Stimulated activated CD8-positive, alpha-beta memory T cell treated with anti-CD3 and anti-CD28 coated beads, Interleukin-12 subunit alpha, Interleukin-12 subunit beta, amount 100 ng/mL, for 4 hours (primary cell): ENCODE data around the gene TMEM11.
"Not testable (repeated sequence)": the region's sequence is repeated elsewhere in the genome, so short reads cannot be mapped to it uniquely, and the experiment has no call there.

ENCODE experiments used
- DNase-seq: peaks from one replicate; pipeline ENCODE4 v3.0.0-alpha.2; 2020; ENCODE audit warnings: low read depth

TMEM11 gene

GRCh38 chr17:21210411-21211076 is 3.4 kb downstream of the TMEM11 start:
- DNase-seq = no peak

DNA sequence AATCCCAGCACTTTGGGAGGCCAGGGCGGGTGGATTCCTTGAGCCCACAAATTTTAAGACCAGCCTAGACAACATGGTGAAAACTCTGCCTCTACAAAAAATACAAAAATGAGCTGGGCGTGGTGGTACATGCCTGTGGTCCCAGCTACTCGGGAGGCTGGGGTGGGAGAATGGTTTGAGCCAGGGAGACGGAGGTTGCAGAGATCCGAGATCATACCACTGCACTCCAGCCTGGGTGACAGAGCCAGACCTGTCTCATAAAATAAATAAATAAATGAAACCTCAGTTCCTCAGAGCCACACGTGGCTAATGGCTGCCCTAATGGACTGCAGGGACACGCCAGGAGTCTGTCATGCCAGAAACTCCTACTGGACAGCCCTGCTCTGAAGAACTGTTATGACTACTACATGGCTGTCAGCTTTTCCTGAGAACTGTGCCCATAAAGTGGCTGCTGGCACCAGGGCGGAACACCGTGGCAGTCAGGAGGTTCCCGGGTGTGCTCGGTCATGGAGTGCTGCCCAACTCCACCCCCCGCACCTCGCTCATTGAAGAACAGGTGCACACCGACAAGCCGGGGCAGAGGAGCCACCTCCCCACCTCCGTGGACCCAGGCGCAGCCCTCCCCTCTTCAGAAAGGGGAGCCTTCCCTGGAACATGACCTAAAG is 4.3 kb downstream of the TMEM11 start:
- no peak for DNase-seq

DNA sequence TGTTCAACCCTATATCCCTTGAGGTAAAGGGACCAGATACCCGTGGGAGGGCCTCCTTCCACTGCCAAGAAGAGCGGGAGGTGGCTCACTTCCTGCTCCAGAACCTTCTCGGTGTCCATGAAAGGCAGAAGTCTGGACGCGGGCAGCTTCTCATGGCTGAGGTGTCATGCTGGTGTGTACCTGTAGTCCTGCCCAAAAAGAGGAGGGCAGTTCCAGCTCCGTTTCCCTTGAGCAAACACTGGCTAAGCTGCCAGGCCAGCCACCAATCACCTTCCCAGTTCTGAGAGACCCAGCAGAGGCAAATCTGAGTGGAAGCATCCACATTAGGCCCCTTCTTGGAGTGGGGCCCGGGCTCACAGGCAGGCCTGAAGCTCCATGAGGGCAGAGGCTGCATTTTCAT is 5.6 kb downstream of the TMEM11 start:
- DNase-seq = no peak

DNA sequence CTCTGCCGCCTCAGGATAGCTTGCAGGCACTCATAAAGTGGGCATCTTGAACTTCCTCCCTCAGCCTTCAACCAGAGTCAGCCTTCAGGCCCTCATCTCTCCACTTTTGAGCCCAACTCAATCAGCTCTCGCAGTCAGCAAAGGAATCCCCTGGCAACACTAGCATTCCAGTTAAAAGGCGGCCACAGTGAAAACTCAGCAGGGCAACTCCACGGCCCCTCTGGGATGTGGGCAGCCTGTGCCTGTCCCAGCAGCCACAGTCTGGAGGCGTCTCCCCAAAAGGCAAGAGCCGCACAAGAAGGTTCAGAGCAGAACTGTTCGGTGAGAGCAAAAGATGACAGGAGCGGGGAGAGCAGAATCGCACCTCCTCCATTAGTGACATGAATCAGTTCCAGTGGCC is 9.0 kb downstream of the TMEM11 start:
- DNase-seq = no peak

- DNase-seq = no peak
Measured at GRCh38 chr17:21202512-21202911, 11.4 kb downstream of the TMEM11 start.

DNA sequence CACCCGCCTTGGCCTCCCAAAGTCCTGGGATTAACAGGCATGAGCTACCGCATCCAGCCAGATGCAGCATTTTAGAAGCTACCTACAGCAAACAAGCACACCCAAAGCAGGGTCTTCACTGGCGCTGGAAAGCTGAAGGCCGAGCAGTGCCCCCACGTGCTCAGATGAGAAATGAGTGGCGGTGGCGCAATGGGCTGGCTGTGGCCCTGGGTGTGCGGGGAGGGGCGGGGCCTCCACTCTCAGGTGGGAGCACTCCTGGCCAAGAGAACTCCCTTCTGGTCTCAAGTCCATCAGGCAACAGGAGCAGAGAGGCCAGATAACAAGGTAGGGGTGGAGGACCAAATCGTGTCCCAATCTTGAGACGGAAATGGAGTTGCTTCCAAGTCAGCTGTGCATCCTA is 12.1 kb downstream of the TMEM11 start:
- no peak for DNase-seq

- no peak for DNase-seq
Measured at GRCh38 chr17:21201298-21201595, 12.7 kb downstream of the TMEM11 start.

GRCh38 chr17:21200590-21201297 is 13.2 kb downstream of the TMEM11 start:
- no peak for DNase-seq

DNA sequence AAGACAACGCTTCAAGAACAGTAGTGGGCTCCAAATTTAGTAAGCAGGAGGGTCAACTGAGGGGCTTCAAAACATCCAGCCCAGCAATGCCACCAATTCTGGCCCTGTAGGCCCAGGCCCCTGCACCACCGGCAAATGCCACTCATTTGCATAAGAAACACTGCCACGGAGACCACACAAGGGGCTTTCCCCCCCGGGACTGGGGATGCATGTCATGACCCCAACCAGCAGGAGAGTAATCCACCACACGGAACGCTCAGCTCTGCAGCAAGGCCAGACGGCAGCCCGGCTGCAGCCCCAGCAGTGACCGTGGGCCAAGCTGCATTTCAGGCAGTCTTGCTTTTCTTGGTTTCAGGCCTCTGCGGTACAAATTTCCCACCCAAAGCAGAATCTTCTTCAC is 14.1 kb downstream of the TMEM11 start:
- no peak for DNase-seq

DNA sequence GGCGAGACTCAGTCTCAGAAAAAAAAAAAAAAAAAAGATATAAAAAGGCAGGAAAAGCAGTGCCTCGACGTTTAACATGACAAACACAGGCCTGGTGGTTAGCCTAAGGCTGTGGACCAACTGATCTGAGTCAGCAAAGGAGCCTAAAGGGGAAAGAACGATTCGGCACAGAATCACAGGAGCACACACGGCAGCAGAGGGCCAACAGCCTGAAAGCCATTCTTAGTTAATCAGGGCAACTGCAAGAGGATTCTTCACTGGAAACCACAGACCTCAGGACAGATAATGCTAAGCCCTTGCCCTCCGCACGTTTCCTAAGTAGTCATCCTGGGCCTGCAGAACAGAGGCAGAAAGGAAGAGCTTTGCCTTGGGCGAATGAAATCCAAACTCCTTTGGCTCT is 14.7 kb downstream of the TMEM11 start:
- no peak for DNase-seq

- no peak for DNase-seq
Measured at GRCh38 chr17:21198411-21198810, 15.6 kb downstream of the TMEM11 start.

- no peak for DNase-seq
Measured at GRCh38 chr17:21196126-21196525, 17.8 kb downstream of the TMEM11 start.

DNA sequence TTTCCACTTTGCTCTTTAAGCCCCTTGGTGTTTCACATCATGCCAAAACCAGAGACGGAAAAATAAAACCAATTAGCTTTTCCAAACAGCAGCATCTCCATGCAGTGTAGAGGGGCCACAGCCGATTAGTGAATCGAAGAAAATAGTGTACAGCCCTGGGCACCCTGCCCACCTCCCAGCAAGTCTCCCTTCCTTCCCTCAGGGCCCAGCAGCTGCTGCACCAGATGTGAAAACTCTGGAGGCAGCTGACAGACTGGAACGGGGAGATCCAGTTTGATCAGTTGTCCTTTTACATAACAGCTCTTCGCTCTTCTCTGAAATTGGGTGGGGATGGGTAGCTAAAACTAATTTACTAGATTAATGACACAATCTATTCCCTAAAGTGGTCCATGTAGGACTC is 19.3 kb downstream of the TMEM11 start:
- no peak for DNase-seq

GRCh38 chr17:21194226-21194625 is 19.7 kb downstream of the TMEM11 start:
- no peak for DNase-seq

GRCh38 chr17:21193031-21193430 is 20.9 kb downstream of the TMEM11 start:
- no peak for DNase-seq

DNA sequence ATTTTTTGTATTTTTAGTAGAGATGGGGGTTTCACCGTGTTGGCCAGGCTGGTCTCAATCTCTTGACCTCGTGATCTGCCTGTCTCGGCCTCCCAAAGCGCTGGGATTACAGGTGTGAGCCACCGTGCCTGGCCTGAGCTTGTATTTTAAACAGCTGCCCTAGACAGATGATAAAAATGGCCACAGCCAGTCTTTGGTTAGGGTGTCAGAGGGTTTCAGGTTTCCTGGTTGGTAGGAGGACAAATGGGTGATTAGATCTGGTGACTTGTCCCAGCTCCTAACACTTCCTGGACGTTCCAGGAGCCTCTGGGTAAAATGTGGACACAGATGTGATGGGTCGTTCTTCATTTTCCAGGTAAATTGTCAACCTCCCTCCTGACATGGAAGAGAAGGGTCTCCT is 21.5 kb downstream of the TMEM11 start:
- DNase-seq = not testable (repeated sequence)

DNA sequence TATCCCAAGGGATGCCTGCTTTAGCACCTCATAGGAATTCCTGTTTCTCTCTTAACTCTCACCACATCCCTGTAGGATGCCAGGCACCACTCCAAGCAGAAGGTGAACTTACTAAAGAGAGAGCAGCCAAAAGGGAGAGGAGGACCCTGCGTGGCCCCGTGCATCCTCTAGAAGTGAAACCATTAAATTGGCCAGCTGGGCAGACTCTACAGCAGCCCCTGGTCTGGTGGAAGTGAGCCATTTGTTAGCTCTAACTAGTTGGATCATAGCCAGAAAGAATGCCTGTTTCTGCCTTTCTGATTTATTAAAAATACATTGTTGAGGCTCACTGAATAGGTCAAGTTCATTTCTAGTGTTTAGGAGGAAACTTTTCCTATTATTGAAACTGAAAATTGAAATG is 22.3 kb downstream of the TMEM11 start:
- no peak for DNase-seq

DNA sequence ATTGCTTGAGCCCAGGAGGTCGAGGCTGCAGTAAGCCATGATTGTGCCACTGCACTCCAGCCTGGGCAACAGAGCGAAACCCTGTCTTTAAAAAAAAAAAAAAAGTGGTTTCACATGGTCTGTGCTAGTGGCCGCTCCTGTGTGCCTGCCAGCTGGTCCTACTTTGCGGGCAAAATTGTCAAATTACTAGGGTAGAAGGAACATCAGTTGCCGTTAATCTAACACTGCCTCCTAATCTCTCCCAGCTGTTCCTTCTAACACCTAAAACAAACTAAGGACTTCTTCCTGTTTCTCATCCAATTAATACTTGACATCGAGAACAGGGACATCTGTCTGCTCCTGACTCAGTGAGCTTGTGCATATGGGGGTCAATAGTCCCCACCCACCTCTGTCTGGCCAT is 23.9 kb downstream of the TMEM11 start:
- DNase-seq = no peak

- no peak for DNase-seq
Measured at GRCh38 chr17:21189361-21189760, 24.6 kb downstream of the TMEM11 start.

DNA sequence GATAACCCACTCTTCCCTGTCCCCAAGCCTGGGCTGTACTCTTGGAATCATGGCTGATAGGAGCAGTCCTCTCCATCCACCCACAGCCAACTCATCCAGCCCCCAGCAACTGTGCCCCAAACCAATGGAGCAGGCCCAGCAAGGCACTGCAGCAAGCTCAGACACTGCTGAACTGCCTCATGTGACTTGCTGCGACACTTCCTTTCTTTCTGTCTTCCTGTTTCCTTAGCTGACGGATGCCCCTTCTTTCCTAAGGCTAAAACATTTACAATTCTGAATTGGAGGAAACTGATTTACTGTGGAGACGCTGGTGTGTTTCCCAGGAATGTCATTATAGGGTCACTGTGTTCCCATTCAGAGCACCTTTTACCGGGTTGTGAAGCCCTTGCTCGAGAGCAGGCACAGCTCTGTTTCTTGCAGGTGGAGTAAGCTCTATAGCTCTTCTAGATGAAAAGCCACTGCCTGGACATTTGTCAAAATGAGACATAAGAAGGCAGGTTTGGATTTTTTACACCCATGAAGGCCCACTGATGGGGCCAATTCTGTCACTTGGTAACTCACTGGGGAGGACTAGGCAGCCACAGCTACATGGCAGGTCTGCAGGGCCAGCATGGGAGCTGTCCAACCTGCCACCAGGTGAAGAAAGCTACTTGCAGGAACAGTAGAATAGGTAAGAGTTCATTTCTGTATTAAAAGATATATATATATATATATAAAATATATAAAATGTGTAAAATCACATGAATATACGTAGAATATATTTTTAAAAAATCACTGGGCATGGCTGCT is 27.4 kb downstream of the TMEM11 start:
- no peak for DNase-seq

- DNase-seq = no peak
Measured at GRCh38 chr17:21185061-21185460, 28.9 kb downstream of the TMEM11 start.

DNA sequence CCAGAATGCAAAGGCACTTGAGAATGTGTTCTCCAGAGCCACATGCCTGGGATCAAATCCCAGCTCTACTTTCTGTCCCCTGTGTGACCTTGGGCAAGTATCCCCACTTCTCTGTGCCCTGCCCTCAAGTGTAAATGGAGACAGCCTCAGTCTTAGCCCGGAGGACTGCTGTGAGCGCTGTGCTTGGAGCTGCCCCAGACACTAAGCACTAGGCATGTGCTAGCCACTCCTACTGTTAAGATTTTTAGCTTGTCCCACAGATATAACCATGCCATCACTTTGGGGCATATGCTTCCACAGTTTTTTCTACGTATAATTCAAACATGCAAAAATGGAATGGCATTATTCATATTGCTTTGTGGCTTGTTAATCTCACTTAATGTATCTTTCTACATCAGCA is 29.4 kb downstream of the TMEM11 start:
- DNase-seq = no peak

GRCh38 chr17:21183468-21183867 is 30.5 kb downstream of the TMEM11 start:
- DNase-seq = no peak
